Activated T-cell treated with anti-CD3 and anti-CD28 coated beads for 48 hours (primary cell): ENCODE data around the gene CHMP1A.
"Not testable (repeated sequence)": the region's sequence is repeated elsewhere in the genome, so short reads cannot be mapped to it uniquely, and the experiment has no call there.

Experiments used
- DNase-seq: peaks from one replicate; pipeline ENCODE4 v3.0.0-alpha.2; 2020; ENCODE audit warnings: low read depth

CHMP1A gene

DNA sequence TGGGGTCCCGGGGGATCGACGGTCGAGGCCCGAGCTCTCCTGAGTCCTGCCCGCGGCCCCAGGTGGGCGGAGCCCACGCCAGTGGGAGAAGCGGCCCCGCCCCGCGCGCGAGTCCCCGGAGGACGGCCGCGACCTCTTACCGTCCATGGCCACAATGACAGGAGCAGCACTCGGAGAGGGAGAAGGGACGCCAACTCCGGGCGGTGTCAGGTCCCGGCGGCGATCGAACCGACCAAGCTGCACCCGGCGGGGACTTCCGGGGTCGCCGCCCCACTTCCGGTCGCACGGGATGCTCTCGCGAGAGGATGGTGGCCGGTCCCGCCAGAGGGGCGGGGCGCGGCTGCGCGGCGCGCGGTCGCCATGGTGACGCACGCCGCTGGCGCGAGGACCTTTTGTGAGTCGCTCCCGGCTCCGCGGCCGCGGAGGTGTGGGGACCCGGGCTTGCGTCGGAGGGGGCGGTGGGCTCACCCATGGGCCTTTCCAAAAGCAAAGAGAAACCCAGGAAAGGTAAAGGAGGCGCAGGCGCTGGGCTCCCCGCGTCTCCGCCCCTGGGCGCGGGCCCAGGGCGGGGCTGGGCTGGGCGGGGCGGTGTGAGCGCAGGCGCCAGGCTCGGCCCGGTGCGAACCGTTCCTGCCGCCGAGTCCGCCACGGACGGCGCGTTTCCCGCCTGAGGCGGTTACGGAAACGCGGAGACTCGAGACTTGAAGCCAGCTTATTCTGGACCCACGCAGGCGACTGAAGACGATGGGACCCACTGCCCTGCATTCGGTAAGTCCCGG lies at the start of gene CHMP1A, which contains the start of gene SPATA33:
TSS of gene CHMP1A (minus strand) at position 267 of the 779 bp plus-strand sequence. CDS start at position 147, 120 bp downstream.
TSS of gene SPATA33 (plus strand) at position 395 of the 779 bp plus-strand sequence. CDS start at position 471, 76 bp downstream.
- peak; percentile 93 for DNase-seq

DNA sequence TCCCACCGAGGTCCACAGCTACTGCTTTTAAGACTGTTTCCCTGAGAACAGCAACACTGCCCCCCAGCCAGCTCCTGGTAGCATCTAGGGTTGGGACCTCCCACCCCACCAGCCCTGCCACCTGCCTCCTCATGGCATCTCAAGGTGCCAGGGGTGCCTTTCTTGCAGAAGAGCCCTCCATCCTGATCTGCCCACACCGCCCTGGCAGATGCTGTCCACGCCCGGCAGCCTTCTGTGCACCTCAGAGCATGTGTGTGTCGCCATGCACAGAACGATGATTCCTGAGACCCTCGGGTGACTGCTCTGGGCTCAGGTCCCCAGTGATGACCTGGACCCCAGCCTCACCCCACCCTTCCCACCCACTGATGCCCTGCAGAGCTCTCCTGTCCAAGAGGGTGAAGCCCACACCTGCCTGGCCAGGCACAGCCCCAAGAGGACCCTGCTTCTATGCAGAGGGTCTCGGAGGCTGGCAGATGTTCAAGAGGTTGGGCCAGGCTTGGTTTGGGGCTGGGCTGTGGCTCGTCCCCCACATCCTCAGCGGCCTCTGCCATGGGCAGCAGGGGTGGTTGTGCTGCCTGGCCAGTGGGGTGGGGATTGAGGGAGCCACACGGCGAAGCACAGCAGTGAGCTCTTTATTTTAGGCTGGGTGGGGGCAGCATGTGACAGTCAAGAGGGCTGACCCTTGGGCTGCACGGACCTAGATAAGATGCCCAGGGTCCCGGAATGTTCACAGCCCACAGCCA lies 49.2 kb upstream of the CHMP1A start:
- DNase-seq: no peak

DNA sequence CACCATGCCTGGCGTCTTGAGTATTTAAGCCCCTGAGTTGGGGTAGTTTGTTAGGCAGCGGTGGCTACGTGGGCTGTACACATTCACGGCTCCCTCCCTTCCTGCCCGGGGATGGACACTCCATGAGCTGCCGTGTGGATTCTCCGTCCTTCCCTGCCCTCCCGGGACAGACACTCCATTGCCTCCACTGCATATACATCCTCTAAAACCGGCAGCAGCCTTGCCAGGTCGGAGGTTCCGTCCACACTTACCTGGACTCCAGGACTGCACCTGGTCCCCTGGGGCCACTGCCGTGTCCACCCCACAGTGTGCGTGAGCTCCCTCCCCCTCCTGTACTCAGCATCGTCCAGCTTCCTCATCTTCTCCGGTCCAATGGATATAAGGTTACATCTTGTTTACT lies 47.5 kb upstream of the CHMP1A start:
- no peak for DNase-seq

DNA sequence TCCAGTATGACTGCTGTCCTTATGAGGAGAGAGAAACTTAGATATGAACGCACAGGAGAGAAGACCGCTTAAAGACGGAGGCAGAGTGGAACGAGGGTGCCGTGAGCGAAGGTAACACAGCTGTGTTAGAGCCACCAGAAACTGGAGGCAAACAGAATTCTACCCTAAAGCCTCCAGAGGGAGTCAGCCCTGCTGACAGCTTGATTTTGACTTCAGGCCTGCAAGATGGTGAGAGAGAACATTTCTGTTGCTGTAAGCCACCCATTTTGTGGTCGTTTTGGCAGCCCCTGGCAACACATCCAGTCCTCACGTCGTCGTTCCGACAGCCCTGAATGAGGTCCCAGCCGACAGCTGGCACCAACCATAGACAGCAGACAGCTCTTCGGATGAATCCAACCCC lies 46.8 kb upstream of the CHMP1A start:
- no peak for DNase-seq

DNA sequence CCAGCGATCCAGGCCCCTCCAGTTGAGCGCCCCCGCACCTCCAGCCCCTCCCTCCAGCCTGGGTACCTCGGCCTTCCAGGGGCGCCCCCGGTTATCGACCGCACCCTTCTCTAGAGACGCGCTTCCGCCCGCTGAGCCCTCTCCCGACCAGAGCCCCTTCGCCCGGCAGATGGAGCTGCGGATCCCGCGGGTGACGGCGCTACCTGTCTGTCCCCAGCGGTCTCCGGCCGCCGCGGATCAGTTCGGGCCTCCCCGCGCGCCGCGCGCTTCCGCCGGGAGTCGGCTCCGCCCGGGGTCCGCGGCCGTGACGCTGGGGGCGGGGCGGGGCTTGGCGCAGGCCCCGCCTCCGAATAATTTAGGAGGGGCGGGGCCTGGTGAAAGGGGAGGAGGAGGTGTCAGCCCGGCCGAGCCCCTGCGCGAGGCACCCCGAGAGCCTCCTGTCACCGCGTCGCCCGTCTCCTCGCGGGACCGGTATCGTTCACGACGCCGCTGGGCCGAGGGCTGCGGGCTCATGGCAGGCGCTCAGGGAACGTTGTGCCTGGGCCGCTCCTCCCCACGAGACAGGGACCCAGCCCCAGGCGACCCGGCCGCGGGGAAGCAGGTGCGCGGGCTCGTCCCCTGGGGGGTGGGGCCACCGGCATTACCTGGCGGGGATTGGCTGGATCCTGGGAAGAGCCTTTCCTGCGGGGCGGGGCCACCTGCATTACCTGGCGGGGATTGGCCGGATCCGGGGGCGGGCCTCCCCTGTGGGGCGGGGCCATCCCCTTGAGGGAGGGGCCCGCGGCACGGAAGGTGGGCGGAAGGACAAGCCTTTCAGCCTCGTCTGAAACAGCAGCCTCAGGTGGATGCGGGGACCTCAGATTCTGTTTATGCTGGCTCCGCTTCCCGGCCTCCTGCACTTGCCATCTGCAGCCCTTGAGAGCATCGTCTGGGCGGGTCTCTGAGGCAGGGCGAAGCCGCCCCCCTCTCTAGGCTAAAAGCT lies 44.2 kb upstream of the CHMP1A start, which contains the start of gene SPATA2L:
TSS of gene SPATA2L (minus strand) at position 281 of the 982 bp plus-strand sequence. CDS start 473 bp downstream, outside the sequence.
- peak; percentile 97 for DNase-seq

DNA sequence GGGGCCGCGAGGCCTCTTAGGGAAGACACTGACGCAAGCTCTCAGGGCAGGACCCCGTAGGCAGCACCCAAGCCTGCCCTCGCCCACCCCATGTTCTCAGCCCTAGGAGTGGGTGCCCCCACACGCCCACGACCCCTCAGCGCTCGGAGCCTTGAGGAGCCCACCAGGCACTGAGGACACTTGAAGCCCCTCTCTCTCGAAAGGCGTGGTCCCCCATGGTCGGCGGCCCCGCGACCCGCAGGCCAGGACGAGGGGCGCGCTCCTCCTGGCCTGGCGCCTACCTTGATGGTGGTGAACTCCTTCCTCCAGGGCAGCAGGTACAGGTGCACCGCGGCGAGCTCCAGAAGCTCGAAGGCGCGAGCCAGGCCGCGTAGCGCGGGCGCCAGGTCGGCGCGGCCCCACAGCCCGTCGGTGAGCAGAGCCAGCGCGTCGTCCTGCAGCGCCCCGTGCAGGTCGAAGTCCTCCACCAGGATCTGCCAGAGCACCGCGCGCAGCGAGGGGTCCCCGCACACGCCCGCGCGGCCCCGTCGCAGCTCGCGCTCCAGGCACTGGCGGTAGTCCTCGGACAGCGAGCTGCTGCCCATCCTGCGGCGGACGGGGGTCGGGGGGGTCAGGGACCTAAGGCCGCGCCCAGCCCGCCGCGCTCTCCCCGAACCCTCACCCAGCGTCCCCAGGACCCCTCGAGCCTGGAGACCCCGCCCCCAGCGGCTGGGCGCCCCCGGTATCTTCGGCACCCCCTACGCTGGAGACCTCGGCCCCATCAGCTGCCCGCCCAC lies 43.3 kb upstream of the CHMP1A start:
- peak; percentile 55 for DNase-seq

DNA sequence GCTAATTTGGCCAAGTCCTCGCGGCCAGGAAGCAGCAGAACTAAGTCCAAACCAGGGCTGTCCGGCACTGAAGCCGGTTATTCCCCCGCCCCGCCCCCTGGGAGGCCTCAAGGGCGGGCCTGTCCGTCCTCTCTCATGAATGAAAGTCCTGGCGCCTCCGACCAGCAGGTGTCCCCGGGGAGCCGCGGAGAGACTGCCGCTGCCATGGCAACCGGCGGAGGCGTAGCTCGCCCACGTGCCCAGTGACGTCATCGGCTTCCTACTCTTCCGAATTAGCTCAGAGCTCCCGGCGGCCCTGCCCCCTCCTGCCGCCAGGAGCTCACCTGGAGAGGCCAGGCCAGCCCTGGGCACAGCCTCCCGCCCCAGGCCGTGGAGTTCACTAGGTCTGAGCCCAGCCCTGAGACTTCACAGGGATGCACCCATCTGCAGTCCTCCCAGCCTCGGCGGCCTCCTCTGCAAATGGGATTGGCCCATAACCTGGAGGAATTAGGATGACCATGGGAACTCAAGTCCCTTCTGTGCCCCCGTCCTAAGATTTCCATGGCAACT lies 42.7 kb upstream of the CHMP1A start:
- DNase-seq: peak; percentile 95

DNA sequence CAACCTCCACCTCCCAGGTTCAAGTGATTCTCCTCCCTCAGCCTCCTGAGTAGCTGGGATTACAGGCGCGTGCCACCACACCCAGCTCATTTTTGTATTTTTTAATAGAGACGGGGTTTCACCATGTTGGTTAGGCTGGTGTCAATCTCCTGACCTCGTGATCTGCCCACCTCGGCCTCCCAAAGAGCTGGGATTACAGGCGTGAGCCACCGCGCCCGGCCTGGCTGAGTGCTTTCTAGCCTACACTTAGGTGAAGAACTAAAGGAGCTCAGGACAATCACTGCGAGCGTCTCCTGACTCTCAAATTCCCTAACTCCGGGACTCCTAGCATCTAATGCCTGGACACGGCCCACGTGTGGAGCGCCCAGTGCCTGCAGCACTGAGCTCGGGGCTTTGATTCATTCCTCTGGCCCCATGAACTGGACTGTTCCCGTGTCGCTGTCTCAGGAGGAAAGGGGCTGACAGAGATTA lies 42.2 kb upstream of the CHMP1A start:
- DNase-seq: not testable (repeated sequence)

DNA sequence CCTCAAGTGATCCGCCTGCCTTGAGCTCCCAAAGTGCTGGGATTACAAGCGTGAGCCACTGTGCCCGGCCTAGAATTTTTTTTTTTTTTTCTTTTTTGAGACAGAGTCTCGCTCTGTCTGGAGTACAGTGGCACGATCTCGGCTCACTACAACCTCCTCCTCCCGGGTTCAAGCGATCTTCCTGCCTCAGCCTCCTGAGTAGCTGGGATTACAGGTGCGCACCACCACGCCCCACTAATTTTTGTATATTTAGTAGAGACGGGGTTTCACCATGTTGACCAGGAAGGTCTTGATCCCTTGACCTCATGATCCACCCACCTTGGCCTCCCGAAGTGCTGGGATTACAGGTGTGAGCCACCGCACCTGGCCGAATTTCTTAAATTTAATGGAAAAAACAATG lies 41.2 kb upstream of the CHMP1A start:
- not testable (repeated sequence) for DNase-seq

DNA sequence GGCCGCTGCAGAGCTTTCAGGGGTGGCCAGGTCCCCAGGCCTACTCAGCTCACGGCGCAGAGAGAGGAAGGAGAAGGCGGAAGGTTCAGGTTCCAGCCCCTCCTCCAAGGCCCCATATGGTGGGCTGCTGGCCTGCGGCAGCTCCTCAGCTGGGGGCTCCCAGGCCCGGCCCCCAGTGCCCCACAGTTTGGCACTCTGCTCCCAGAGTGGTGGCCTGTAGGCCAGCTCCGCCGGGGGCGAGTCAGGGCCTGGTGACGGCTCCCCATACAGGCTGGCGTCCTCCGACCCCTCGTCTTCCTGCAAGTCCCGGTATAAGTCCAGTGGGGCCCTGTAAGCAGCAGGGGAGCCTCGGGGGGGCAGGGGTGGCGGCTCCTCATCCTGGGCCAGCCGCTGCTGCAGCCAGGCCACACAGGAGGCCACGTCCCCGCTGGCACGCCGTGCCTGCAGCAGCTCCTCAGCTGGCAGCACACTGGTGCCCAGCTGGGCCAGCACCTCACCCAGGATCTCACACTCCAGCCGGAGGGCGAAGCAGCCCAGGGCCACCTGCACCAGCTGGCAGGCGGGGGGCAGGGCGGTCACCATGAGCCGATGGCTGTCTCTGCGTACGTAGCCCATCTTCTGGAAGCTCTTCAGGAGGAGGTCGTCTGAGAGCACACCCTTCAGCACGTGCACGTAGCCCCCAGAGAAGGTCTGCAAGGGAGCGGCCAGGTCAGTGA lies 40.3 kb upstream of the CHMP1A start:
- DNase-seq: no peak

DNA sequence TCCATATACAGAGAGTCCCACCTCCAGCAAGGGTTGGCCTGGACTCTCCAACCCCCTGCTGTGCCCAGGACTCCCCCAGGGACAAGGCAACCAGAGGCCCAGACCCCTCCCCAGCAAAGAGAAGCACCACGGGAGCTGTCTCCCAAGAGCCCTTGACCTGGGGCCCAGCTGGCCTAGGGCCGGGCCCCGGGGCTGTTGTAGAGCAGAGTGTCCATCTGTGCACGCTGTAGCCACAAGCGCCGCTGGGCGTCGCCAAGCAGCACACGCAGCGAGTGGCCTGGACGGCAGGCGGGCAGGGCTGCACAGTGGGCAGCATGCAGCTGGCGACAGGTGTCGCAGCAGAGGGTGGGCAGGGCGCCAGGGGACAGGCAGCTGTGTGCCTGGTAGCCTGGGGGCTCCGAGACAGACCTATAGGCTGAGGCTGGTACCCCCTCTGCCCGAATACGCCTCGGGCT lies 39.7 kb upstream of the CHMP1A start:
- DNase-seq: no peak

DNA sequence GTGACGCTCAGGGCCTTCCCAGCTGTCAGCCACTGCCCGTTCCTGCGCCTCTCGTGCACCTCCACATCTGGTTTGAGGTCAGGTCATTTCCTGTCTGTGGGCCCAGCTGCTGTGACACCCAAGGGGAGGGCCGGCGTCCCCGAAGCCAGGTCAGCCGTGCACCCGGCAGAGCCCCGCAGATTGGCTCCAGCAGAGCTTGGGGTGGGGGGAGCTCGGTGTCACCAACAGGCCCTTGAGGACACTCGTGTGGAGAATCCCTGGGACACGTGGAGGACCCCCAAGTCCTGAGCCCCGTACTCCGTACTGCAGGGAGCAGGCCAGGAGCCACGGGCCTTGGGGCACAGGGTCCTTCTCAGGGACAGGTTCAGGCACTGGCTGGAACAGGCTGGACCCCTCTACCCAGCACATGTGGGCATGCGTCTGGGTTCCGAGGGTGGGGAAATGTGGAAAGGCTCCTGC lies 39.2 kb upstream of the CHMP1A start:
- no peak for DNase-seq

DNA sequence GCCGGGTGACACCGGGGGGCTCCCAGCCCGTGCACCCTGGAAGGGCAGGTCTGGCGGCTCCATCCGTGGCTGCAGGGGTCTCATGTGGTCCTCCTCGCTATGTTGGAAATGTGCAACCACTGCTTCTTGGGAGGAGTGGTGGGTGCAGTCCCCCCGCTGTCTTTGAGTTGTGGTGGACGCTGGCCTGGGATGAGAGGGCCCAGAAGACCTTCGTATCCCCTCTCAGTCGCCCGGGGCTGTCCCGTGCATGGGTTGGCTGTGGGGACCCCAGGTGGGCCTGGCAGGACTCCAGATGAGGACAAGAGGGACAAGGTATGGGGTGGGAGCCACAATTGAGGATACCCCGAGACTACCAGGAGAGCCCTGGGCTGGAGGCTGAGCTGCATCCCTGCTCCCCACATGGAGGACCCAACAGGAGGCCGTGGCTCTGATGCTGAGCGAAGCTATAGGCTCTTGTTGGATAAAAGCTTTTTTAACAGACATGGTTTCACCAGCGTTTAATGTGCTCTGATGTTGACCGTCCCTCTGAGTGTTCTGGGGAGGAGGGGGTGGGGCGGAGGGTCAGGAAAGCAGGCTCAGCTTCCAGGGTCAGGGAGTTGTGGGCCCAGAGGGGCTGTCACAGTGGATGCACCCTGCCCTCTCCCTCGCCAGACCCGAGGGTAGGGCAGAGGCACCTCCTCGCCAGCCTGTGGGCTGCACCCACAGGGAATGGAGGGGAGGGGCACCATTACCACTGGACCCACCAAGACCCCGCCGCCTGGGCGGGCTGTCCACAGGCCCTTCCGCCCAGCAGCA lies 38.6 kb upstream of the CHMP1A start:
- no peak for DNase-seq

DNA sequence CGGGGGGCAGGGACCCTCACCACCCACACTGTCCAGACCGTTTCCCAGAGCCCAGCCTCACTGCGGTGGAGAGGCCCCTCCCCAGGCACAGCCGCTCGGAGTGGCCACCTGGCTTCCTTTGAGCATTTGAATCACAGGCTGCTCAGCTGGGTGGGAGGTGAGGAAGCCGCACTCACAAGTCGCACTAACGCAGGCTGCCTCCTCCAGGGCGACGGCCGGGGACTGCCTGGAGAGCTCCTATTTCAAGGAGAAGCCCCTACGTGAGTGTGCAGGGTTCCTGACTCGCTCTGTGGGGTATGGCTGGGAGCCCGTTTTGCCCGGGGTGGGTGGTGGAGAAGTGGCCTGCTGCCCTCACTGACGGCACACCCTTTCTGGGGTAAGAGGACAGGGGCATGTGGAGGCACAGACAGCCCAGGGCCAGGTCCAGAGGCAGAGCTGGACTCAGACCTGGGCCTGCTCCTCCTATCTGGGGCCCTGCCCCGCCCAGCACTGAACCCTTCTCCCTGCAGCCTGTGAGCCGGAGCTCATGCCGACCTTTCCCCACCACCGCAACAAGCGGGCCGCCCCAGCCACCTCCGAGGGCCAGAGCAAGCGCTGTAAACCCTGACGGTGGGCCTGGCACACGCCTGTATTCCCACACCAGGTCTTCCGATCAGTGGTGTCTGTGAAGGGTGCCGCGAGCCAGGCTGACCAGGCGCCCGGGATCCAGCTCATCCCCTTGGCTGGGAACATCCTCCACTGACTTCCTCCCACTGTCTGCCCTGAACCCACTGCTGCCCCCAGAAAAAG lies 37.8 kb upstream of the CHMP1A start:
- DNase-seq: no peak

DNA sequence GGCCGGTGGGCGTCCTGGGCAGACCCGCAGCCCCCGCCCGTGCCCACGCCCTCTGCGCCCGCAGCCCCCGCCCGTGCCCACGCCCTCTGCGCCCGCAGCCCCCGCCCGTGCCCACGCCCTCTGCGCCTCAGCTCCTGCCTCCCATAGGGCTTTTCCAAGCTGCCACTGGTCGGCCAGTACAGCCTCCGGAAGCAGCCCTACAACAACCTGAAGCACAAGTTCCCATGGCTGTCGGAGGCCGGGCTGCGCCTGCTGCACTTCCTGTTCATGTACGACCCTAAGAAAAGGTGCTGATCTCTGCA lies 37.2 kb upstream of the CHMP1A start:
- DNase-seq: not testable (repeated sequence)

DNA sequence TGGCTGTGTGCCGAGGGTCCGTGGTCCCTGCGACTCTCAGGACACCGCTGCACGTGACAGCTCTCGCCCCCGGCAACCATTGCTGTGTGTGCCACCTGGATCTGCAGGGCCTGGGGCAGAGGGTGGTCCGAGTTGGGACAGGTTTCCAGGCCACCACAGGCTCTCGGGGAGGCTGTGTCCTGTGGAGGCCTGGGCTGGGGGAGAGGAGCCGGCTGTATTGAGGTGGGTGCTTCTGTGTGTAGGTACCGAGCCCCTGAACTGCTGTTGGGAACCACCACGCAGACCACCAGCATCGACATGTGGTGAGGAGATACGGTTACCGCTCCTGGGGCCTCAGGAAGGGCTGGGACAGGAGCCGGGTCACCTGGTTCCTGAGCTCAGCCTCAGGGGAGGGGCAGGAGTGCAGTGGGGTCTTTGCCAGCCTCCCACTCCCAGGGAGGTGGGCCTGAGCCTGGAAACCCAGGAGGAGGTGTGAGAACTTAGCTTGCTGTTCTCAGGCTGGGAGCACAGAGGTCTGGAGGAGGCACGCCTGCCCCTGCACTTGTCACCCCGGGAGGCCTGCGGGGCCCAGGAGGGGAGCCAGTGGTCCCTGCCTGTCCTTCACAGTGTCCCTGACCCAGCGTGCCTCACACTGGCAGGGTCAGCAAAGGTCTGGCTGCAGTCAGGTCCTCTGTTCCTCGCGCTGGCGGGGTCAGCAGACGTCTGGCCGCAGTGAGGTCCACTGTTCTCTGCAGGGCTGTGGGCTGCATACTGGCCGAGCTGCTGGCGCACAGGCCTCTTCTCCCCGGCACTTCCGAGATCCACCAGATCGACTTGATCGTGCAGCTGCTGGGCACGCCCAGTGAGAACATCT lies 36.6 kb upstream of the CHMP1A start:
- no peak for DNase-seq

DNA sequence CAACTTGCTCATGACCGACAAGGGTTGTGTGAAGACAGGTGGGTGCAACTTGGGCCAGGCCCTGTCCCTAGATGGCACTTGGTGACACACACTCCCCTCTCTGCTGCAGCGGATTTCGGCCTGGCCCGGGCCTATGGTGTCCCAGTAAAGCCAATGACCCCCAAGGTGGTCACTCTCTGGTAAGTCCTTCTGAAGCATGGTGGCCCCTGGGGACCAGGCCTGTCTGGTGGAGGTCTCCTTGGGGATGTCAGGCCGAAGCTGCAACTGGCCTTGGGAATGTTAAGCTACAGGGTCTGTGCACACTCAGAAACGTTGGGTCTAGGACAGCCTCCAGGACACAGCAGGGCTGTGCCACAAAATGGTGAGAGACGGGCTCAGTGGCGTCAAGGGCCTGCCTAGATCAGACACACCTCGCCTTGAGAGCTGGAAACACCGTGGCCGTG lies 35.8 kb upstream of the CHMP1A start:
- DNase-seq: no peak
